GM19043 (cell line): ENCODE measurements around the gene HABP2.

Experiments
- ATAC-seq: cut with Tn5 transposase; IDR thresholded peaks from one replicate; pipeline ENCODE4 v1.9.1; 2021; ENCODE audit warnings: low read depth; ENCODE audit not compliant: unreplicated experiment

HABP2 gene

DNA sequence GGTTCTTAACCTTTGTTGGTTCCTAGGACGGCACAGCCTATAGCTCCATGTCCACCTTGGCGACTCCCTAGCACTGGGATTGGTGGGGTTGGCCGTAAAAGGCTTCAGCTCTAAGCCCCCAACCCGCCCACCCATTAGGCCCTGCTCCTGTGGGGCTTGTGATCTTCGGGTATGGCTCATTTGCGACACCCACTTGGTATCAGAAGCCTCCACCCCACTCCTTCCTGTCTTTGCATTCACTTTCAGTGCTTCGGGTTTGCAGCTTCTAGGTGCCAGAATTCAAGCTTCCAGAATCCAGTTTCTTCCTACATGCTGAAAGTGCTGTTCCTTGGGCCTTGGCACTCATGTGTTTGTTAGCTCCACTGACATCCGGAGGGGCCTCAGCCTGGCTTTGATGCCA lies 39.5 kb downstream of the HABP2 start:
- no peak for ATAC-seq

DNA sequence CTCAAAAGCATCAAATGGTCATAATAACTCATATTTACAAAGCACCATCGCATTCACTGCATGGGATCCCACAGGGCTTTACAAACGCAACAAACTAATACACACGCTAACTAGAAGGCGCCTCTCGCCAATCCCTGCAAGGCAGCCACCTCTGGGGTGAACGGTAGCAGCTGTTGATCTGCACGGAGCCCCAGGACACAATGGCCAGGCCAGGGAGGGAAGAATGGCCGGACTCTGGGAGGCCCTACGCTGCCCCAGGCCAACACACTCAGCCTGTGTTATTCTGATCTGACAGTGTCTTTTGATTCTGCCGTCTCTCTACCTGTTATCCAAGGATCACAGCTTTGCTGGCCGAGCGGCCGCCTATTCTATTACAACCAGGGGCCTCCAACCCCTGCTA lies 41.8 kb downstream of the HABP2 start:
- no peak for ATAC-seq

DNA sequence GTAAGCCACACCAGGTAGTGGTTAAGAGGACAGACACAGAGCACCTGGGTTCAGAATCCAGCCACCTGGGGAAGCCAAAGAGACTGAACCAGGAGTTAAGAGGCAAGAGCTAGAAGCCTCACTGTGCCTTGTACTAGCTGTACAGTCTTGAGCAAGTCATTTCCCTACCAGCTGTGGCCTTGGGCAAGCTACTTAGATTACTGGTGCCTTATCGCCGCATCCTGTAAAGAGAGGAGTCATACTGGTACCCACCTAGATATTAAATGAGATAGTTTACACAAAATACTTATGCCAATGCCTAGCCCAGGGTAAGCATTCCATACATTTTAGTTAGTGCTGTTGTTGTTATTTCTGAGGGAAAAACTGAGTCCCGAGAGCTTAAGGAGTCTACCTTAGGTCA lies 47.7 kb downstream of the HABP2 start:
- ATAC-seq, result no peak

GRCh38 chr10:113603057-113603777 lies 50.4 kb downstream of the HABP2 start:
- ATAC-seq, result no peak

- no peak for ATAC-seq
Measured at GRCh38 chr10:113604572-113604971, 51.7 kb downstream of the HABP2 start.

DNA sequence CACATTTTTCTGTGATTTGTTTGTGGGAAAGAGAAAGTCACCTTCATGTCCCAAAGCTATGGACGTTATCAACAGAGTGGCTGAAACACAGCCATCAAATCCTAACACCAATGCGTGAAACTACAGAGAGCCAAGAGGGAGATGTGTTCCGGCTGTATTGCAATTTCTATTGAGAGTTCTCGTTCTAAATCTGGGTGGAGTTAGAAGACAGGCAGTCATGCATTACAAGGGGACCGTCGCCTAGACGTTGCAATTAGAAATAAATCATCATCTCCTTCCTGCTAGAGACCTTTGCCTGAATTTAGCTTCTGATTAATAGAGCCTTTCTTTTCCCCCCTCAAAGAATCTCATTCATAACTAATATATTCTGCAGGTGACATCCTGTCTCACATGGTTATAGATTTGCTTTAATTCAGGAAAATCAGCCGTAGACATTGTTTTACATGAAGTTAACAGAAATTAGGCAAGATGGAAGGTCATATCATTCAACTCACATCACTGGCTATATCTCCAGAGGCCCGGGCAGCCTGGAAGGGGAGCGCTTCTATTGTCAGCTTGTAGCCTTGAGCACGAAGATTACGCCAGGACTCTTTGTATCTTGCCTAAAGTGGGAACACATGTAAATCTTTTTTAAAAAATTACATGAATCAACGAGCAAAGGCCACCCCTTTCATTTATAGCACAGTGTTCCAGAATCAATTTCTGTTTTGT lies 52.6 kb downstream of the HABP2 start:
- no peak for ATAC-seq

DNA sequence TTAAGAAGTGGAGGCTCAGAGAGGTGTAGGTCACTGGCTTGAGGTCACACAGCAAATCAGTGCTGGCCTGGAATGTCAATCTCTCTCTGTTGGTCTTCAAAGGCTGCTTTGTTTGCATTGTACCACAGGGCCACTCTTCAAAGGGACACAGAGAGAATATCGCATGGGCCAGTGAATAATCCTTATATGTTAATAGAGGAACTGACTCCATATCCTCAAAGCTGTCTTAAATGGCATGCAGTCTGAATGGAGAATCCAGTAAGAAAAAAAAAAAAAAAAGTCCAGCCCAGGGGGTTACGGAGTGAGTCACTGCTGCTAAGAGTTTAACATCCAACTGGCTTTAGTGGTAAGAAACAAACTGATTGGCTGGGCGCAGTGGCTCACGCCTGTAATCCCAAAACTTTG lies 56.9 kb downstream of the HABP2 start:
- ATAC-seq, result no peak

- ATAC-seq, result no peak
Measured at GRCh38 chr10:113610631-113611601, 58.1 kb downstream of the HABP2 start.

- ATAC-seq, result no peak
Measured at GRCh38 chr10:113612154-113612553, 59.3 kb downstream of the HABP2 start.

DNA sequence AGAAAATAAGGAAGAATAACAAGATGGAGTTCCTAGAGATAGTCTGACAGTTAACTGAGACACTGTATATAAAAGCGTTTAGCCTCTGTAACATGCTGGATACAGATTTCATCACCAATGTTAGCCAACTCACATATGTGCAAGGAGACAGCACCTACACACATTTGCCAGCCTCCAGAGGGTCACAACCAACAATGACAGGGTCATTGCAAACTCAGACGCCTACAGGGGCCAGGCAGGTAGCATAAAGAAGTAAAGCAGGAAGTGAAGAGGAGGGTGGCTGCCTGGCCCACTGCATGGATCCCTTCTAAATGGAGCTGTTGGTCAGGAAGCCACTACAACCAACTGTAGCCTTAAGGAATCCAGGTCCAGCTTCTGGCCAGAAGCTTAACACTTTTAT lies 60.6 kb downstream of the HABP2 start:
- ATAC-seq, result no peak

DNA sequence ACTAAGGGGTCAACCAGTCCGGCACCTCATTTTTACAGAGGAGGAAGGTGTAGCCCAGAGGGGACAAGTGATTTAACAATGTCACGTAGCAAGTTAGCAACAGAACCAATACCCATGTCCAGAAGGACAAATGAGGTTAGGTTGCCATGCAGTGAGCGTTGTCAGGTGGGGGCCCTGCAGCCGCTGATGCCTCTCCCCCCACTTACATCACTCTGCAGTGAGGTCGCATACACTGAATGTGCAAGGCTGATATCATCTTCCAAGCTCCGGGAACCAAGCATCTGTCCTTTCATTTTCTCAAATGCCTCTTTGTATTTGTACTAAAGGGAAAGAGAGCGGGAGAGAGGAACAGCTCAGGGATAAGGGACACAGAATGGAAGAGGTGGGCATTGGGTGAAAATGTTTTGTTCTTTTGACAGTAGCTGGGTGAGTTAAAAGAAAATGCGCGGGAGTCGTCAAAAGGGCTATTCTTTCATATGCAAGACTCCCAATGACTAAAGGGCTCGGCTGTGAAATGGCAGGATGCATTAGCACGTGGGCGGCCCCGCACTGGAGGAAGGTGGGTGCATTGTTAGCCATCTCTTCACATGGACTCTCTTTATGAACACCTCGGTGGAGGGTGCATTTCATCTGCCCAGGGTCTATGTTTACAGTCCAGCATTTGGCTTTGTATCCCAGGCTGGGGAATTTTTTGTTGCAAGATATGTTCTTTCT lies 61.3 kb downstream of the HABP2 start:
- ATAC-seq, result no peak

DNA sequence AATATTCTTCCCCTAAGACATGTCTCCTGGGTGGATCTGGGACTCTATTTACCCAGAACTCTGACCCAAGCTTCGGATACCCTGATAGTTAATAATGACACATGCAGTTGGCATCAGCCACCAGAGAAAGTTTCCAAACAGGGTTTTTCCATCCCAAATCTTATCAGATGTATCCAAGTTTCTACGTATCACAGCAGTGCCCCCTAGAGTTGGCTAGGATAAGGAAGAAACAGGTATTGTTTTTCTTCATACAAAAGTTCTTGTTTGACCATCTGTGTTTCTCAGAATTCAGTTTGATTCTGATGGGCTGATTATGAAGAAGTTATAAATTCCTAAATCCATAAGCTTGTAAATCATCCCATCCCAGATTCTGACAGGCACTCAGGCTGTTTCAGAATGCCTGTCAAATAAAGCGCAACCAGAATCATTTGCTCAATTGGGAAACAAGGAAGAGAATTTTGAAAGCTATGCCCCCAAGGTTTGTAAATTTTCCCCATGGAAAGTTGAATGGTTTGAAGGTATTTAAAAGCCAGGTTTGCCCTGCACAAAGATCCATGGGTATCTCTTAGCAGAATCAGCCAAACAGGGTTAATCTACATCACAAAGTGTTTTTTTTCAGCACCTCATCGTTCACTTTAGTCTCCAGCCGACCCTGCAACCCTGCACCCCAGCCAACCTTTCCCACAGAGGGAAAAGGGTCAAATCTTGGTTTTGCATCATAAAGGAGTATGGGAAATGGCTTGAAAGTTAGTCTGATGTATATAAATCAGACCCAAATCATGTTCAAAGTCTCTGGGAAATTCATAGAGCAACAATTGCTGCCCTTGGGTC lies 63.6 kb downstream of the HABP2 start:
- ATAC-seq, result no peak

GRCh38 chr10:113617086-113617485 lies 64.2 kb downstream of the HABP2 start:
- no peak for ATAC-seq

DNA sequence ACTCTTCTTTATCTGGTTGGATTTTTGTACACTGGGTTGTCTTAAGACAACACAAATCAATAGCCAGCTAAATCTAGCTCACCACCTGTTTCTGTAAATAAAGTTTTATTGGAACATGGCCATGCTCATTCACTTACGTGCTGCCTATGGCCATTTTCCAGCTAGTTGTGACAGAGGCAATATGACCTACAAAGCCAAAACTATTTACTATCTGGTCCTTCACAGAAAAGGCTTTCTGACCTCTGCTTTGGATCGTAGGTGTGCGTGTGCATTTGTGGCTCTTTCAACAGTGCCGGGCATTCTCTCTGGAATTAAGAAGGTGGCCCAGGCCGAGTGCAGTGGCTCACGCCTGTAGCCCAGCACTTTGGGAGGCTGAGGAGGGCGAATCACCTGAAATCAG lies 65.5 kb downstream of the HABP2 start:
- ATAC-seq, result no peak

GRCh38 chr10:113619401-113619800 lies 66.5 kb downstream of the HABP2 start:
- ATAC-seq, result no peak

- no peak for ATAC-seq
Measured at GRCh38 chr10:113620511-113620910, 67.7 kb downstream of the HABP2 start.

- no peak for ATAC-seq
Measured at GRCh38 chr10:113620936-113621335, 68.1 kb downstream of the HABP2 start.

GRCh38 chr10:113621799-113622198 lies 68.9 kb downstream of the HABP2 start:
- ATAC-seq, result no peak

DNA sequence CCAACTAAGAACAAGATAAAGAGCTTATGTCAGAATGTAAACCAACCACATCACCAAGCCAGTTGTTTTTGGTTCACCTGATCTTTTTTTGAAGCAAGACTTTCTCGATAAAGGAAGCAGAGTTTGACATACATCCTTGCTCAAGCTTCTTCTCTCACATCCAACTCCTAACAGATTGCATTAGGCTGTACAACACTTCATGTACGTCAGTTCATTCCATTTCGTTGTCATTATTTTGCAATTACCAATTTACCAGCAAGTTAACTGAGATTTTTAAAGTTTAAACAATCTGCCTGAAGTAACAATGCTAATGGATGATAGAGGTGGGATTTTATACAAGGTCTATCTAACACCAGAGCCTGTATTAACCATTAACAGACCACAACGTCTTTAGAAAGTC lies 70.0 kb downstream of the HABP2 start:
- ATAC-seq, result no peak
